ENCODE results near the gene CDK5. TPM values are rescaled to one million over a fixed set of nuclear protein-coding genes. Genes with fewer than 3 reads are reported as not detected.

CDK5 gene
- total RNA-seq, 1 donor from 2014 or later, result 27.0 TPM

GRCh38 chr7:151035902-151036301 lies 21.8 kb downstream of the CDK5 start:
- DNase-seq (ENCODE audit: low read depth), result no peak
- H3K27me3 ChIP-seq (ENCODE audit: control insufficient read depth, insufficient read depth, low read length), result no peaks in the 10 kb centered on the region
- no peak overlapping the region for H3K4me3 ChIP-seq (ENCODE audit: low read depth, low read length)
- TF ChIP-seq, protein P1, sequence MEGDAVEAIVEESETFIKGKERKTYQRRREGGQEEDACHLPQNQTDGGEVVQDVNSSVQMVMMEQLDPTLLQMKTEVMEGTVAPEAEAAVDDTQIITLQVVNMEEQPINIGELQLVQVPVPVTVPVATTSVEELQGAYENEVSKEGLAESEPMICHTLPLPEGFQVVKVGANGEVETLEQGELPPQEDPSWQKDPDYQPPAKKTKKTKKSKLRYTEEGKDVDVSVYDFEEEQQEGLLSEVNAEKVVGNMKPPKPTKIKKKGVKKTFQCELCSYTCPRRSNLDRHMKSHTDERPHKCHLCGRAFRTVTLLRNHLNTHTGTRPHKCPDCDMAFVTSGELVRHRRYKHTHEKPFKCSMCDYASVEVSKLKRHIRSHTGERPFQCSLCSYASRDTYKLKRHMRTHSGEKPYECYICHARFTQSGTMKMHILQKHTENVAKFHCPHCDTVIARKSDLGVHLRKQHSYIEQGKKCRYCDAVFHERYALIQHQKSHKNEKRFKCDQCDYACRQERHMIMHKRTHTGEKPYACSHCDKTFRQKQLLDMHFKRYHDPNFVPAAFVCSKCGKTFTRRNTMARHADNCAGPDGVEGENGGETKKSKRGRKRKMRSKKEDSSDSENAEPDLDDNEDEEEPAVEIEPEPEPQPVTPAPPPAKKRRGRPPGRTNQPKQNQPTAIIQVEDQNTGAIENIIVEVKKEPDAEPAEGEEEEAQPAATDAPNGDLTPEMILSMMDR (IDR thresholded peaks at IDR 0.05; ENCODE audit: insufficient read depth, low read length, poor library complexity, severe bottlenecking), result no peak
- no peaks in the 10 kb centered on the region for H3K36me3 ChIP-seq (ENCODE audit: control insufficient read depth, insufficient read depth, low read length)

DNA sequence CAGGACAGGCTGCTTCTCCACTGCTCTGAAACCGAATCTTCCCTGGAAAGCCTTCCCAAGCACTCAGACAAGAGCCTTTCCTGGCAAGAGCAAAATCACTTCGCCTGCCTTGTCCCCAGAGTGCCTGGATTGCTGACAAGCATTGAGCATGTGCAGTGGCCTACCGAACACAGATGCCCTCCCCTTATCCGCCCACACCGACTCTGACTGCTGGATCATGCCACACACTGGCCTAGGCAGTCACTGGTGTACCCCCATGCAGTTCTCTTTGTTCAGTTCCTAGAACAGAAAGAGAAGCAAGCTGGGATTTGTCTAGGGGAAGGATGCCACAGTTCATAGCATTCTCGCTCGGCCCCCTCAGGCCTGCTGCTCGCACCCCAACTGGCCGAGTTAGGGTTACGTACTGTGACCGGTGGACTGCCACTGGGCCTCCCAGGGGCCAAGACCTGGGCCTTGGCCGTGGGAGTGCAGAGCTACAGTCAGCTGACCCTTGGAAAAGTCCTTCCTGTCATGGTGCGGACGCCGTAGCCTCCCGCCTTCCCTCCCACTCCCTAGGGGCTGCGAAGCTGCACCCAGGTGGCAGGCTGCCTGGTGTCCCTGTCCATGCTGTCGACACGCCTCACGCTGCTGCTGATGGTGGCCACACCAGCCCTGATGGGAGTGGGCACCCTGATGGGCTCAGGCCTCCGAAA lies 22.5 kb downstream of the CDK5 start:
- DNase-seq (ENCODE audit: low read depth), result no peak
- TF ChIP-seq, protein P1 (IDR thresholded peaks at IDR 0.05; ENCODE audit: insufficient read depth, low read length, poor library complexity, severe bottlenecking), result no peak
- Histone ChIP-seq H3K27me3 (ENCODE audit: control insufficient read depth, insufficient read depth, low read length) (no peaks in the 10 kb centered on the region), H3K36me3 (ENCODE audit: control insufficient read depth, insufficient read depth, low read length) (no peaks in the 10 kb centered on the region), H3K4me3 (ENCODE audit: low read depth, low read length) (no peak overlapping the region)

- TF ChIP-seq, protein P1 (IDR thresholded peaks at IDR 0.05; ENCODE audit: insufficient read depth, low read length, poor library complexity, severe bottlenecking), result no peak
- H3K27me3 ChIP-seq (ENCODE audit: control insufficient read depth, insufficient read depth, low read length), result no peaks in the 10 kb centered on the region
- H3K36me3 ChIP-seq (ENCODE audit: control insufficient read depth, insufficient read depth, low read length), result no peaks in the 10 kb centered on the region
- DNase-seq (ENCODE audit: low read depth), result no peak
- H3K4me3 ChIP-seq (ENCODE audit: low read depth, low read length), result no peak overlapping the region
Measured at GRCh38 chr7:151034312-151035025, 23.2 kb downstream of the CDK5 start.

DNA sequence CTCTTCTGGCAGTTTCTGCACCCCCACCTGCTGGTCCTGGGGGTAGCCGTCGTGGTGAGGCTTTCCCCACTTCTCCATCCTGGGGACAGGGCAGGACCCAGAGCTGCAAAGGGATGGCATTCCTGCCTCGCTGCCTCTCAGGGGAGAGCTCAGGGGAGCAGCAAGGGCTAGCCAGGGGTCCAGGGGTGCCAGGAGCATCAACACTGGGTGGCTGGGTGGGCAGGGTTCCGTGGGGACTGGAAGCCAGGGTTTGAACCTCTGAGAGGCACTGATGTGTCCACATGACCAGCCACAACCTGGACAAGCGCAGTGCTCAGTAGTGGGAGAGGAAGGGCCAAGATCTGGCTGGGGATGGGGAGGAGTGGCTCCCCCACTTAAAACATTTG lies 23.8 kb downstream of the CDK5 start:
- H3K36me3 ChIP-seq (ENCODE audit: control insufficient read depth, insufficient read depth, low read length), result no peaks in the 10 kb centered on the region

DNA sequence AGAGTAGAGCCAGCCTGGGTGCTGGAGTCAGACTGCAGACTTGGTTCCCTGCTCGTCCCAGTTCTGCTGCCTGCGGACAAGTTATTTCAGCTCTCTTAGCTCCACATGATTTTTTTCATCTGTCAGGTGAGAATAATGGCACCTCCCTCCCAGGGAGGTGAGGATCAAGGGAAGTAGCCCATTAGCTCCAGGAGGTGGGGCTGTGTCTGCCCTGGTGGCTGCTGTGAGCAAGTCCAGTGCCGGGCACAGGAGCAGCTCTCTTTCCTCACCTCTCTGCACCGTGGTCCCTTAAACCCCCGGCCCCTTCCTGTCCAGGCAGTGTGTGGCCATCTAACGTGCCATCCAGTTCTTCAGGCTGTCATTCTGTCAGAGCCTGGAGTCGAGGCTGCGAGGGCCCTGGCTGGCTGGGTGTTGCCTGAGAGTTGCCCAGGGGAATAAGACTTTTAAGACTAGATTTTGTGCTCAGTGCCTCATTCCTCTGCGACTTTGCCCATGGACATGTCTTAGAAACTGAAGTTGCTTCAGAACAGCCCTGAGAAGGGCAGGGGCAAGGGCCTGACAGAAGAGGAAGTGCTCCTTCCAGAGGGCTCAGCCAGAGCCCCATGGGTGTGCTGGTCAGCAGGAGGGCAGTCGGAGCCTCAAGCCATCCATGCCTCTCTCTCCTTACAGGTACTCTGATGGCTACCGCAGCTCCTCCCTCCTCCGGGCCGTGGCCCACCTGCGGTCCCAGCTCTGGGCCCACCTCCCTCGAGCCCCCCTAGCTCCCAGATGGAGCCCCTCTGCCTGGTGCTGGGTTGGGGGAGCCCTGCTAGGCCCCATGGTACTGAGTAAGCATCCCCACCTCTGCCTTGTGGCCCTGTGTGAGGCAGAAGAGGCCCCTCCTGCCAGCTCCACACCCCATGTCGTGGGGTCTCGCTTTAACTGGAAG lies 24.5 kb downstream of the CDK5 start:
- H3K4me3 ChIP-seq (ENCODE audit: low read depth, low read length), result no peak overlapping the region
- TF ChIP-seq, protein P1 (IDR thresholded peaks at IDR 0.05; ENCODE audit: insufficient read depth, low read length, poor library complexity, severe bottlenecking), result no peak
- no peaks in the 10 kb centered on the region for H3K27me3 ChIP-seq (ENCODE audit: control insufficient read depth, insufficient read depth, low read length)
- H3K36me3 ChIP-seq (ENCODE audit: control insufficient read depth, insufficient read depth, low read length), result no peaks in the 10 kb centered on the region
- no peak for DNase-seq (ENCODE audit: low read depth)

More for the DNA sequence above, 23.8 kb downstream of the CDK5 start:
- Histone ChIP-seq H3K27me3 (ENCODE audit: control insufficient read depth, insufficient read depth, low read length) (no peaks in the 10 kb centered on the region), H3K4me3 (ENCODE audit: low read depth, low read length) (no peak overlapping the region)
- TF ChIP-seq, protein P1 (IDR thresholded peaks at IDR 0.05; ENCODE audit: insufficient read depth, low read length, poor library complexity, severe bottlenecking), result no peak
- DNase-seq (ENCODE audit: low read depth), result no peak
